Fibroblast of skin of left biceps (primary cell): ENCODE results near the gene CARD18.
"Not testable (repeated sequence)": the region's sequence is repeated elsewhere in the genome, so short reads cannot be mapped to it uniquely, and the experiment has no call there.

Experiments used
- DNase-seq, 2 experiments: peaks; one replicate each; pipeline ENCODE4 v3.0.0-alpha.2; 2013; ENCODE audit warnings: low read depth in 2 of 2

Gene CARD18

DNA sequence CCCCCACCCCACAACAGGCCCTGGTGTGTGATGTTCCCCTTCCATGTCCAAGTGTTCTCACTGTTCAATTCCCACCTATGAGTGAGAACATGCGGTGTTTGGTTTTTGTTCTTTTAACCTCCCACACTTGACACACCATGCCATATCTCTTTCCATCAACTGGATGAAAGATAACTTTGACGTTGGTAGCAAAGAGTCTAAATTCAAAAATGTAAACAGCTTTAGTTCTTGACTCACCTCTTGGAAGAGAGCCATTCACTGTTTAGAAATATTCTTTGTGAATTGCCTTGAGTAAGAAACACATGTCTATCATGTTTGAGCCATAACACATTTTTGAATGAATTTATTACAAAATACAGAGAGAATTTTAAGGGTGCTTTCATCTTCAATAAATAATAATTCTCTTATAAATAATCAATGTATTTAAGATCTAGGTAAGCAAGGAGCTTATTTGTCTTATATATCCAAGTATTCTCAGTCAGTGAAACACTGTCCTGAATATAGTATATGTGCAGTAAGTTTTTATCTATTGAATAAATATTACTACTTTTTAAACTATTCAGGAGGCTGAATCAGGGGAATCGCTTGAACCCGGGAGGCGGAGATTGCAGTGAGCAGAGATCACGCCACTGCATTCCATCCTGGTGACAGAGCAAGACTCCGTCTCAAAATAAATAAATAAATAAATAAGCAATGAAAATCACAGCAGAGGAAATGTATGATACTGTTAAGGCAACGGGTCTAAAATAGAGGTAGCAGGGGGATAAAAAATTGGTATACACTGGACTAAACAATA, 6.7 kb downstream of the CARD18 start:
- DNase-seq: peak; percentile 24 to 34

DNA sequence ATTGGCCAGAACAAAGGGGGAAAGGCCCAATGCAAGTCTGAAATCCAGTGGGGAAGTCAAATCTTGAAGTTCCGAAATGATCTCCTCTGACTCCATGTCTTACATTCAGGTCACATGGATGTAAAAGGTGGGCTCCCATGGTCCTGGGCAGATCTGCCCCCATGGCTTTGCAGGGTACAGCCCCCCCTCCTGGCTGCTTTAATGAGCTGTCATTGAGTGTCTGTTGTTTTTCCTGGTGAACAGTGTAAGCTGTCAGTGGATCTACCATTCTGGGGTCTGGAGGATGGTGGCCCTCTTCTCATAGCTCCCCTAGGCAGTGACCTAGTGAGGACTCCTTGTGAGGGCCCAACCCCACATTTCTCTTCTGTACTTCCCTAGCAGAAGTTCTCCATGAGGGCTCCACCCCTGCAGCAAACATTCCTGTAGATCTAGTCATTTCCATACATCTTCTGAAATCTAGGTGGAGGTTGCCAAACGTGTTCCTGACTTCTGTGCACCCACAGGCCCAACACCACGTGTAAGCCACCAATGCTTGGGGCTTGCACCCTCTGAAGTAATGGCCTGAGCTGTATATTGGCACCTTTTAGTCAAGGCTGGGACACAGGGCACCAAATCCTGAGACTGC, 9.3 kb downstream of the CARD18 start:
- DNase-seq: no peak

GRCh38 chr11:105124756-105125155, 14.8 kb downstream of the CARD18 start:
- DNase-seq: no peak

- no peak for DNase-seq
Measured at GRCh38 chr11:105111145-105111944, 28.2 kb downstream of the CARD18 start.

DNA sequence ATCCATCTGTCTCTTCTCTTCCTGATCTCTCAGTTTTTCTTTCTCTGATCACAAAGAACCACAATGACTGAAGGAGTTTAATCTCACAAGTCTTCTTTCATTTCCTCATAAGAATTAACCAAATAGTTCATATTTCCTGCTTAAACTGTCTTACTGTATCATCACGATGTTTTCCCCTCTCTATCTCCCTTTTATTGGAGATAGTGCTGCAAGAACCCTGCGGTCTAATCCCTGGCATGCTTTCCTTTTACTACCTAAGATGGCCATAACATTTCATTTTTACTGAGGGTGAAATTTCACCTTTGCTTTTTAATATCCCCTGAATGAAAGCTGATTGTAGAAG, 28.9 kb downstream of the CARD18 start:
- DNase-seq: no peak

GRCh38 chr11:105109855-105110687, 29.5 kb downstream of the CARD18 start:
- no peak for DNase-seq

GRCh38 chr11:105109321-105109720, 30.2 kb downstream of the CARD18 start:
- DNase-seq: no peak

DNA sequence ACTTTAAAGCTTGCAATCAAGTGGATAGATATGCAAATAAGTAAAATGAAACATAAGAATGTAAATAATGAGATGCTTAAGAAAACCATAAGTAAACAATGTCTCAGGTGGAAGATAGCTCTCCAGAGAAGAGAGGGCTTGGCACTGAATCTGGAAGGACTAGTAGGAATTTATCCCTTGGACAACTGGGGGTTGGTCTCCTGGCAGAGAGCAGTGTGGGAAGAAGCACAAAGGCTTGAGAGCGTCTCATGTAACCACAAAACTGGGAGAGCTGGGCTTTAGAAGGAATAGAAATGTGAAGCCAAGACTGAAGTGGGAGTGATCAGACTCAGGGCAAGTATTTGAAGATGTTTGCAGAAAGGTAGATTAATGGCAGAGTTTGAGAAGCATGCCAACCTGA, 31.3 kb downstream of the CARD18 start:
- DNase-seq: no peak

DNA sequence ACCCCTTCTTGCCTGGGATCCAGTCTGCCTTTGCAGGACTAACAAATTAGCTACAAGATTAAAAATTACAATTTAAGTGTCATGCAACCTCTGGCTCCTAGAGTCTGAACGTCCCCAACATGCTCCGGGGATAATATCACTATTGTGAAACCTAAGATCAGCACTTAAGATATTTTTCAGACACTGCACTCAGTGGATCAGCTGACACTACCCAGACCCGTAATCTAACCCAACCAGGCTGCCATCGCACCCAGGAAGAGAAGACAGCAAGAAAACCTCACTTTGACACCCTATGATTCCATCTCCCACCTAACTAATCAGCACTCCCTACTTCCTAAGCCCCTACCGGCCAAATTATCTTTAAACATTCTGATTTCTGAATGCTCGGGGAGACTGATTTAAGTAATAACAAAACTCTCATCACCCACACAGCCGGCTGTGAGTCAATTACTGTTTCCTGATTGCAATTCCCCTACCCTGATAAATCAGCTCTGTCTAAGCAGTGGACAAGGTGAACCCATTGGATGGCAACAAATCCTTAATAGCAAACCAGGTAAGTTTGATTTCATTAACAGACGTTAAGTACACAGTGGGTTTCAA, 32.2 kb downstream of the CARD18 start:
- DNase-seq: not testable (repeated sequence)

GRCh38 chr11:105106140-105106539, 33.4 kb downstream of the CARD18 start:
- DNase-seq: no peak

- DNase-seq: no peak
Measured at GRCh38 chr11:105104292-105104691, 35.3 kb downstream of the CARD18 start.

DNA sequence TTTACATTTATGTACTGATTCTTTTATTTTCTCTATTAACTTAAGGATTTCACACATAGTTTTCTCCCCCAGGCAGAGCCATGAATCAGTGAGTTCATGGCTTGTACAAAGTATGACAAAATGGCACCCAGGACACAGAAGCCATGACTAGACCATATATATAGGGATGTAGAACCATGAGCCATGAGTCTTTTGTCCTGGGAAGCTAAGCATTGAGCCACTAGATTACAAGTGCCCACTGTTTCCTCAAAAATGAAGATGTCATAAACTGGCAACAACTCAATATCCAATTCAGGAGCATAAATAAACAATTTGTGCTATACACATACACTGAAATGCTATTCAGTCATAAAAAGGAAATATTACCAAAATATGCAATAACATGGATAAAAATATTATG, 36.2 kb downstream of the CARD18 start:
- DNase-seq: no peak

DNA sequence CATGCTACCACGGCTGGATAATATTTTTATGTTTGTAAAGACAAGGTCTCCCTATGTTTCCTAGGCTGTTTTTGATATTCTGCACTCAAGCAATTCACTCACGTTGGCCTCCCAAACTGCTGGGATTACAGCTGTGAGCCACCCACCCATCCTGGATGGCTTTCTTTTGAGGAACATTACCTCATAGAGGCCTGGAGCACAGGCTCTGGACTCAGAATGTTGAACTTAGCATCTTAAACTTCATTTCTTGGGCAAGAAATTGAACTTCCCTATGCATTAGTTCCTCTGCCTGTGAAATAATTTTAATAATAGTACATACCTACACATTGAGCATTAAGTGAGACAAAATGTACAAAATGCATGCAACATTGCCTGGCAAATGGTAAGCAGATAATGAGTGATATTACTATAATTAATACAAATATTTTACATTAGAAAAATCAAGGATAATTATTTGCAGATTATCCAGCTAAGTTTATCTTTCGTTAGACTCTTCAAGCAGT, 37.4 kb downstream of the CARD18 start:
- DNase-seq: not testable (repeated sequence)

DNA sequence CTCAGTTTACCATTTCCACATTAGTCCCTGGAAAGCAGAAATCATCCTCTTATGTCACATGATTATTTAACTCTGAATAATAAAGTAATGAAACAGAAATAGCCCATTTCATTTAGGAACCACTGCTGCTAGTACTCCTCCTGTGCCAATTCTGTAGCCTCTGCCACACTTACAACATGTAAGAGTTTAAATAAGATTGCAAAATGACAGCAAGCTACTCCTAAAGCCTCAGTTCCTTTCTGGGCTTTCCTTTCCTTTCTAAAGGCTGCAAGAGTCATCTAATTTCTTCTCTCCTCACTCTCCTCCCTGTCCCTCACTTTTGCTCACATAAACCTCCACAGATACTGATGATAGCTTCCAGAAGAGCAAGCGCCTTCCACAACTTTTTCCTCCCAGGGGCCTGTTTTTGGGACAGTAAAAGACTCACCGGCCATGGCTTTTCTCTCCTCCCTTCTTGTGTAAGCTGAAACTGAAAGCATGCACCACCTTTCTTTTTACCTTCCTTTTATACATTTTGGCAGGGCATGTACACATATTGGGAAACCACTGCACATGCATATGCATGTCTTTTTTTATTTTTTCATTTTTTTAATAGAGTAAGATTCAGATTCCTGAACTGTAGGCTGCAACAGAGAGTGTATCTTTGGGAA, 38.5 kb downstream of the CARD18 start:
- DNase-seq: no peak

GRCh38 chr11:105100206-105100605, 39.4 kb downstream of the CARD18 start:
- DNase-seq: no peak

- DNase-seq: not testable (repeated sequence)
Measured at GRCh38 chr11:105099594-105099993, 40.0 kb downstream of the CARD18 start.

- no peak for DNase-seq
Measured at GRCh38 chr11:105092256-105093239, 47.0 kb downstream of the CARD18 start.
